Measurements from ENCODE around the gene HOXD10.

The HOXD10 gene

DNA sequence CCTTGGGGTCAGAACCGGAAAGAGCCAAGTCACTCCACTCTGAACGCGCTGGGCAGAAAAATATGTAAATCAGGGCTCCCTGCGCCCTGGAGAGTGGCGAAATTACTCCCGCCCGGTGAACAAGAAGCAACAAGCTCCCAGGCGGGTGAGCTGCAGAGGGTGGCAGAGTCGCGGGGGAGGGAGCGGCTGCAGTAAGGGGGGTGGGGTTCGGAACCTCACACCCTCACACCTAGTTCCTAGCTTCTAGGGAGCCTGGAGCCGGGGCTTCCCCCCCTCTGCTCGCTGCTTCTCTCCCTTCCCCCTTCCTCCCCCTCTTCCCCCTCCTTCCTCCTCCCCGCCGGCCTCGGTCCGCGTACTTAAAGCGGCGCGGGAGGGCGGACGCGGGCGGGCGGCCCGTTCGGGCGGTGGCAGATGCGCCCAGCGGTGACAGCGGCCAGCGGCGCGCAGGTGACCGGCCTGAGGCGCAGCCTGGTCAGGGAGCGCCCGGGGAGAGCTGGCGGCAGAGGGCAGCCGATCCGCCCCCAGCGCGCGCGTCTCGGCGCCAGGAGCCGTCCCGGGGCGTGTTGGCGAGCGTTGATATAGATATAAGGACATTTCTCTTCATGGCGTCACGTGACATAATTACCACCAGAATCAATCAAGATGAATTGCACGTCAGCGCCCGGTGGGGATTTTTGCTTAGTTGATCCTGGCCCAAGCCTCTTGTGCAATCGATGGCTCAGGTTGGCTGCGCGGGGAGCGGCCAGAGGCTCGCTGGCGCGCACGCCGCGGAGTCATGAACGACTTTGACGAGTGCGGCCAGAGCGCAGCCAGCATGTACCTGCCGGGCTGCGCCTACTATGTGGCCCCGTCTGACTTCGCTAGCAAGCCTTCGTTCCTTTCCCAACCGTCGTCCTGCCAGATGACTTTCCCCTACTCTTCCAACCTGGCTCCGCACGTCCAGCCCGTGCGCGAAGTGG, 9.7 kb upstream of the HOXD10 start, which contains the start of gene HOXD11:
TSS of gene HOXD11 (plus strand) at position 700 of the 959 bp plus-strand sequence. CDS start at position 776, 76 bp downstream.
- no peak within 1 kb of the TSS for H3K4me3 ChIP-seq (ENCODE audit: low read depth, low read length)
- peaks cover 7% of the 10 kb centered on the region for H3K9me3 ChIP-seq (ENCODE audit: severe bottlenecking)
- TF ChIP-seq, protein P1, sequence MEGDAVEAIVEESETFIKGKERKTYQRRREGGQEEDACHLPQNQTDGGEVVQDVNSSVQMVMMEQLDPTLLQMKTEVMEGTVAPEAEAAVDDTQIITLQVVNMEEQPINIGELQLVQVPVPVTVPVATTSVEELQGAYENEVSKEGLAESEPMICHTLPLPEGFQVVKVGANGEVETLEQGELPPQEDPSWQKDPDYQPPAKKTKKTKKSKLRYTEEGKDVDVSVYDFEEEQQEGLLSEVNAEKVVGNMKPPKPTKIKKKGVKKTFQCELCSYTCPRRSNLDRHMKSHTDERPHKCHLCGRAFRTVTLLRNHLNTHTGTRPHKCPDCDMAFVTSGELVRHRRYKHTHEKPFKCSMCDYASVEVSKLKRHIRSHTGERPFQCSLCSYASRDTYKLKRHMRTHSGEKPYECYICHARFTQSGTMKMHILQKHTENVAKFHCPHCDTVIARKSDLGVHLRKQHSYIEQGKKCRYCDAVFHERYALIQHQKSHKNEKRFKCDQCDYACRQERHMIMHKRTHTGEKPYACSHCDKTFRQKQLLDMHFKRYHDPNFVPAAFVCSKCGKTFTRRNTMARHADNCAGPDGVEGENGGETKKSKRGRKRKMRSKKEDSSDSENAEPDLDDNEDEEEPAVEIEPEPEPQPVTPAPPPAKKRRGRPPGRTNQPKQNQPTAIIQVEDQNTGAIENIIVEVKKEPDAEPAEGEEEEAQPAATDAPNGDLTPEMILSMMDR (IDR thresholded peaks at IDR 0.05; ENCODE audit: low read depth, low read length) = no peak
- H3K27ac ChIP-seq = no peak within 1 kb of the TSS
- peaks cover 89% of the 10 kb centered on the region for H3K27me3 ChIP-seq (ENCODE audit: insufficient read depth, low read depth, severe bottlenecking)
- no peak for DNase-seq
- no peaks in the 10 kb centered on the region for H3K36me3 ChIP-seq

DNA sequence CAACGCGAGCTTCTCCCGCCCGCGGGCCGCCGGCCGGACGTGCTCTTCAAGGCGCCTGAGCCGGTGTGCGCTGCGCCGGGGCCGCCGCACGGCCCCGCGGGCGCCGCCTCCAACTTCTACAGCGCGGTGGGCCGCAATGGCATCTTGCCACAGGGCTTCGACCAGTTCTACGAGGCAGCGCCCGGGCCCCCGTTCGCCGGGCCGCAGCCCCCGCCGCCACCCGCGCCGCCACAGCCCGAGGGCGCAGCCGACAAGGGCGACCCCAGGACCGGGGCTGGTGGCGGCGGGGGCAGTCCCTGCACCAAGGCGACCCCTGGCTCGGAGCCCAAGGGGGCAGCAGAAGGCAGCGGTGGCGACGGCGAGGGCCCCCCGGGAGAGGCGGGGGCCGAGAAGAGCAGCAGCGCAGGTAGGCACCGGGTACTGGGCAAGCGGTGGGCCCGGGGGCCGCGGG, 8.8 kb upstream of the HOXD10 start:
- H3K4me3 ChIP-seq (ENCODE audit: low read depth, low read length) = no peak overlapping the region
- peaks cover 7% of the 10 kb centered on the region for H3K9me3 ChIP-seq (ENCODE audit: severe bottlenecking)
- TF ChIP-seq, protein P1 (IDR thresholded peaks at IDR 0.05; ENCODE audit: low read depth, low read length) = no peak
- no peak for DNase-seq
- H3K36me3 ChIP-seq = no peaks in the 10 kb centered on the region
- H3K27me3 ChIP-seq (ENCODE audit: insufficient read depth, low read depth, severe bottlenecking) = peaks cover 89% of the 10 kb centered on the region
- no peak overlapping the region for H3K27ac ChIP-seq

DNA sequence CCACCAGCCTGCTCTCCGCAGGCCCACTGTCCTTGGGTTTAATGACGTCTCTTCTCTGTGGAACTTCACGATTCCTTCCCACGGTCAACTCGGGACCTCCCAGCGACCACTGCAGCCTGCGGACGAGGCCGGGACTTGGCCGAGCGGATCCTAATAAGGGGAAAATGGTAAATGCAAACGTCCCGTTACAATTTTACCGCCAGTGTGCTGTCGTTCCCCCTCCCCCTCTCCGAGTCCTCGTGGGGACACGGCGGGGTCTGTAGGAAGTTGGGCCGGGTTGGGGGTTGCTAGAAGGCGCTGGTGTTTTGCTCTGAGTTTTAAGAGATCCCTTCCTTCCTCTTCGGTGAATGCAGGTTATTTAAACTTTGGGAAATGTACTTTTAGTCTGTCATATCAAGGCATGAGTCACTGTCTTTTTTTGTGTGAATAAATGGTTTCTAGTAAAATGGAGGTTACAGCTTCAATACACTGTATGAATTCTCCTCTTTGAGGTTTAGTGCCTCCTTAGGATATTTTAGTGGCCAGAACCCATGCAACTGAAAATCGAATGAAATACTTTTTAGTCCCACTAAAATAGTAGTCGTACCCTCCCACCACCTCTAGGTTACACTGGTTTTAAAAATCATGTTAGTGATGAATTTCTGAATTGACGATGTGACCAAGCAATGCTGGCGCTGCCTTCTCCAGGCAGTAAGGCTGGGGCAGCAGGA, 7.2 kb upstream of the HOXD10 start:
- no peaks in the 10 kb centered on the region for H3K36me3 ChIP-seq
- H3K27ac ChIP-seq = no peak overlapping the region
- H3K4me3 ChIP-seq (ENCODE audit: low read depth, low read length) = no peak overlapping the region
- DNase-seq = no peak
- peaks cover 7% of the 10 kb centered on the region for H3K9me3 ChIP-seq (ENCODE audit: severe bottlenecking)
- TF ChIP-seq, protein P1 (IDR thresholded peaks at IDR 0.05; ENCODE audit: low read depth, low read length) = no peak
- H3K27me3 ChIP-seq (ENCODE audit: insufficient read depth, low read depth, severe bottlenecking) = peaks cover 89% of the 10 kb centered on the region

DNA sequence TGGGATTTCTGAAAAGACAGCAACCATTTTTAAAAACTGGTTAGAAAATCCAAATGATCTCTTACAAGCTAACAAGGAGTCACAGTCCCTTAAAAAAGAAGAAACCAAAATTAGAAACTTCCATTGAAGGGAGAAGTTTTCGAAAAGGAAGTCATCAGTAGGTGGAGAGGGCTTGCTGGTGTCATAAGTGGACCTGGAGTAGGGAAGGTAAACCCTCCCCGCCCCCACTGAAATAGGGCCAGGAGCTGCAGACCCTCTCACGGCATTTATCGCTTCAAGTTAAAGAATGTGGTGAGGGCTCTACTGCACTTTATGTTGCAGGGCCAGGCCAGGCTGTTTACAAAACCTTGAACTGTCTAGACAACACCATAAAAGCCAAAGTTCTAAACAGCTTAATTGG, 6.6 kb upstream of the HOXD10 start:
- no peak for DNase-seq
- Histone ChIP-seq H3K4me3 (ENCODE audit: low read depth, low read length) (no peak overlapping the region), H3K27ac (no peak overlapping the region), H3K9me3 (ENCODE audit: severe bottlenecking) (peaks cover 7% of the 10 kb centered on the region), H3K27me3 (ENCODE audit: insufficient read depth, low read depth, severe bottlenecking) (peaks cover 89% of the 10 kb centered on the region), H3K36me3 (no peaks in the 10 kb centered on the region)
- TF ChIP-seq, protein P1 (IDR thresholded peaks at IDR 0.05; ENCODE audit: low read depth, low read length) = no peak

DNA sequence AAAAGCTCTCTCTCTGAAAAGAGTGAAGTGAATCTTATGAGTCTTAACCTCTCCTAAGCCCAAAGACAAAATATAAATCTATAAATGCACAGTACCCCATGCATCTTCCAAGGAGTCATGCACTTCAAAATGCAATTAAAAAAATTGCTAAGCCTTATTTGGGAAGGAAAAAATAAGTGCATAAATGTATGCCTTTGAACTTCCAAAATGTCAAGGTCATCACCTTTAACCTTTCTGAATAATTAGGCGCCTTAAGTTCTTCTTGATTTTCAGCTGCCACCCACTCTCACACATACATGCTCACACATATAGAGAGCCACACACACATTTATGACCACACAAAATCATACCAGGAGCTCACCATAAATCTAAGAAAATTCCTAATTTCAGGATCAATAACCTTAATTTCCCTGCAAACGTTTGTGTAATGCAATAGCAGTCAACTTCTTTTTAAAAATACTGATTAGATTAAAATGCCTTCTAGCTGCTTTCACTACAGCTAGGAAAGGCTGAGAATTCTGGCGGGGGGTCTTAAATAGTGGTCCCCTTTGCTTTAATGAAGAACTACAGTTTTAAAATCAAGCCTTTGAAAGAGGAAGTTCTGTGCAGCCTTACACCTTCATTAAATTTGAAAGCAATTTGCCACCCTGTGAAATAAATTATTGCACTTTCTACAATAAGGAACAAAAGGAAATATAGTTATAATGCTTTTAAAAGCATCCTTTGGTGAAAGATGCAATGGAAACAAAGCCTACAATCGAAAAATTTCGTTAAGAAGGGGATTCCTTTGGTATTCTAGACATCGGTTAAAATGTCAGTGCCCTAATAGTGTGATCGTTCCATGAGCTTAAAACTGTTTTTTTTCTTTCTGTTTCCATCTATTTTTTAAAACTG, 5.9 kb upstream of the HOXD10 start:
- Histone ChIP-seq H3K36me3 (no peaks in the 10 kb centered on the region), H3K27me3 (ENCODE audit: insufficient read depth, low read depth, severe bottlenecking) (peaks cover 89% of the 10 kb centered on the region), H3K27ac (no peak overlapping the region), H3K4me3 (ENCODE audit: low read depth, low read length) (no peak overlapping the region), H3K9me3 (ENCODE audit: severe bottlenecking) (peaks cover 4% of the 10 kb centered on the region)
- TF ChIP-seq, protein P1 (IDR thresholded peaks at IDR 0.05; ENCODE audit: low read depth, low read length) = no peak
- DNase-seq = no peak
